ENCODE results near the gene SHROOM3.
A peak's percentile ranks its signal among the peaks of the same experiment; 100 is the strongest.

SHROOM3 gene

DNA sequence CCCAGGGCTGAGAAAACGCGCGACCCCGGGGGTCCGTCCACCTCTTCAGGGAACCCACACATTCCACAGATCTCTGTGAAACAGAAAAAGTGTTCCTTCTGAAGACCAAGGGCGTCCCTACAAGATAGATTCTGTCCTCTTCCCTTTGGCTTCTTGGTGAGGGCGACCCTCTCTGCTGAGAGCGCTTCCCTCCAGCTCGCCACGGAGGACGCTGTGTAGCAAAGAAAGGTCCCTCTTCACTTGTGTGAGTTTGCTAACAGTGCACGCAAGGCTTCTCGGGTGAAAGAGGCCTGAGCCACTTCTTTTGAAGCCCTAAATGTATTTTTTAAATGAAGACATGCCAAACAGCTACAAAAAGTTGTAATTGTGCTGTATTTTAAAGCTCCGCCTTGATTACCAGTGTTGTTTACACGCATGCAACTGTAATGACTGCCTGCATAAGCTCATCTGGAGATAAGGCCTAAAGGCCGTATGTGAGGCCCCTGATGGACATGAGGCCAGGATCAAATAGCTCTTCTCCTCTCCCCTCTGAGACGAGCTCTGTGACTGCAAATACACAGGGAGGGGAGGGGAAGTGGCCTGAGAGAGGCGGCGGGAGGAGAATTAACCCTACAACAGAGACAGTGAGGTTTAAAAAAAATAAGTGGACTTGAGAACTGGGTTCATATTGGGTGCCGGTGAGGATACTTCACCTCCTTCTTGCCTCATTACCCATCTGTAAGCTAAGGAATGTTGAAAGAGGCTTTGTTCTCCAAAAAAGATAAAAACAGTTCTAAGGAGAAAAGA is 367.4 kb downstream of the SHROOM3 start:
- DNase-seq (ENCODE audit: low read depth), result no peak
- H3K4me3 ChIP-seq (ENCODE audit: low read depth, low read length), result no peak overlapping the region
- no peak for TF ChIP-seq CTCF (IDR thresholded peaks at IDR 0.05; ENCODE audit: insufficient read depth, low read depth, low read length, missing control alignments)

DNA sequence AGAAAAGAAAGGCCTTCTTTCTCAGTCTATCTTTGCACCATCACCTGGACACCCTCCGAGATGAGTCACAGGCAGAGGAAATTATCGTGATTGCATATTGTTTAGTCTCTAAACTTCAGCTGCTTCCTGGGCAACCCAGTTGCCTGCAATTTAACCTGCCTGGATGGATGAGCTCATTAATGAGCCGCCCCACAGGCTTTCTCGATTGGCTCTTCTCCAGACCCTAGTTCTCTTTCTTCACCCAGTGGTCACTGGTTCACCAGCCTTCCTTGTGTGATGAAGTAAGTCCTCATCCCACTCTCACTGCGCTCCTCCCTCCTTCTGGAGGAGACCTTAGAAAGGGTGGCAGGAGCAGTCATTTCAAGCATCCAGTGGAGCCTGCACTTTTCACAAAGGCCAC is 368.5 kb downstream of the SHROOM3 start:
- DNase-seq (ENCODE audit: low read depth), result peak; percentile 50
- no peak for TF ChIP-seq CTCF (IDR thresholded peaks at IDR 0.05; ENCODE audit: insufficient read depth, low read depth, low read length, missing control alignments)
- H3K4me3 ChIP-seq (ENCODE audit: low read depth, low read length), result no peak overlapping the region

GRCh38 chr4:76804096-76804495 is 369.1 kb downstream of the SHROOM3 start:
- DNase-seq (ENCODE audit: low read depth), result no peak
- TF ChIP-seq CTCF (IDR thresholded peaks at IDR 0.05; ENCODE audit: insufficient read depth, low read depth, low read length, missing control alignments), result no peak
- H3K4me3 ChIP-seq (ENCODE audit: low read depth, low read length), result no peak overlapping the region

GRCh38 chr4:76806346-76806745 is 371.3 kb downstream of the SHROOM3 start:
- H3K4me3 ChIP-seq (ENCODE audit: low read depth, low read length), result no peak overlapping the region
- TF ChIP-seq CTCF (IDR thresholded peaks at IDR 0.05; ENCODE audit: insufficient read depth, low read depth, low read length, missing control alignments), result no peak
- DNase-seq (ENCODE audit: low read depth), result no peak

DNA sequence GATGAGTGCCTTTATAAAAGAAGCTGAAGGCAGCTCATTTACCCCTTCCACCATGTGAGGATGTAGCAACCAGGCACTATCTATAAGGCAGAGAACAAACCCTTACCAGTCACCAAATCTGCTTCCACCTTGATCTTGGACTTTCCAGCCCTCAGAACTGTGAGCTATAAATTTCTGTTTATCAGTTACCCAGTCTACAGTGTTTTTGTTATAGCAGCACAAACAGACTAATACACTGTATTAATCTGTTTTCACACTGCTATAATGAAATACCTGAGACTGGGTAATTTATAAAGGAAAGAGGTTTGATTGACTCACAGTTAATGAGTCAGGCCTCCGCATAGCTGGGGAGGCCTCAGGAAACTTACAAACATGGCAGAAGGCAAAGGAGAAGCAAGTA is 371.7 kb downstream of the SHROOM3 start:
- TF ChIP-seq CTCF (IDR thresholded peaks at IDR 0.05; ENCODE audit: insufficient read depth, low read depth, low read length, missing control alignments), result no peak
- H3K4me3 ChIP-seq (ENCODE audit: low read depth, low read length), result no peak overlapping the region
- no peak for DNase-seq (ENCODE audit: low read depth)

- TF ChIP-seq CTCF (IDR thresholded peaks at IDR 0.05; ENCODE audit: insufficient read depth, low read depth, low read length, missing control alignments), result no peak
- no peak for DNase-seq (ENCODE audit: low read depth)
- no peak overlapping the region for H3K4me3 ChIP-seq (ENCODE audit: low read depth, low read length)
These were observed 374.7 kb downstream of the SHROOM3 start for GRCh38 chr4:76809594-76810305.
